Measurements from ENCODE around the gene AASDH. TPM values are rescaled to one million over a fixed set of nuclear protein-coding genes. Genes with fewer than 3 reads are reported as not detected.

AASDH gene
- total RNA-seq, 1 donor: 16.6 TPM

DNA sequence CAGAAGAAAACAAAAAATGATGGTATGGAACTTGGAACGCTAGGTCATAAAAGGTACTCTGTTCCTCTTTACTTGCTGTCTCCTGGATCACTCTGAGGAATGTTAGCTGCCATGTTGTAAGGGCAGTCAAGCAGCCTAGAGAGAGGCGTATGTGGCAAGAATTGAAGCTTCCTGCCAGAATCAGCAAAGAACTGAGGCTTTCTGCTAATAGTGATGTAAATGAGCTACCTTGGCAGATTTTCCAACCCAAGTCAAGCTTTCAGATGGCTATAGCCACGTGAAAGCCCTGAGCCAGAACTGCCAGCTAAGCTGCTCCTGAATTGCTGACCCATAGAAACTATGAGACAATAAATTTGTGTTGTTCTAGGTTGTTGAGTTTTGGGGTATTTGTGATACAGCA, 38.7 kb downstream of the AASDH start:
- no peak for DNase-seq (ENCODE audit: insufficient read length, low spot score, missing footprints)
- no peak overlapping the region for H3K4me2 ChIP-seq (ENCODE audit: insufficient read depth, low read length)
- H2AFZ ChIP-seq (ENCODE audit: low read length): no peak overlapping the region
- H3K9me3 ChIP-seq (ENCODE audit: low read depth, low read length): no peaks in the 10 kb centered on the region
- no peaks in the 10 kb centered on the region for H3K4me1 ChIP-seq (ENCODE audit: insufficient read depth, low read length)
- TF ChIP-seq, protein P1, sequence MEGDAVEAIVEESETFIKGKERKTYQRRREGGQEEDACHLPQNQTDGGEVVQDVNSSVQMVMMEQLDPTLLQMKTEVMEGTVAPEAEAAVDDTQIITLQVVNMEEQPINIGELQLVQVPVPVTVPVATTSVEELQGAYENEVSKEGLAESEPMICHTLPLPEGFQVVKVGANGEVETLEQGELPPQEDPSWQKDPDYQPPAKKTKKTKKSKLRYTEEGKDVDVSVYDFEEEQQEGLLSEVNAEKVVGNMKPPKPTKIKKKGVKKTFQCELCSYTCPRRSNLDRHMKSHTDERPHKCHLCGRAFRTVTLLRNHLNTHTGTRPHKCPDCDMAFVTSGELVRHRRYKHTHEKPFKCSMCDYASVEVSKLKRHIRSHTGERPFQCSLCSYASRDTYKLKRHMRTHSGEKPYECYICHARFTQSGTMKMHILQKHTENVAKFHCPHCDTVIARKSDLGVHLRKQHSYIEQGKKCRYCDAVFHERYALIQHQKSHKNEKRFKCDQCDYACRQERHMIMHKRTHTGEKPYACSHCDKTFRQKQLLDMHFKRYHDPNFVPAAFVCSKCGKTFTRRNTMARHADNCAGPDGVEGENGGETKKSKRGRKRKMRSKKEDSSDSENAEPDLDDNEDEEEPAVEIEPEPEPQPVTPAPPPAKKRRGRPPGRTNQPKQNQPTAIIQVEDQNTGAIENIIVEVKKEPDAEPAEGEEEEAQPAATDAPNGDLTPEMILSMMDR (IDR thresholded peaks at IDR 0.05; ENCODE audit: extremely low read depth, low read depth, low read length): no peak
- H3K36me3 ChIP-seq (ENCODE audit: insufficient read depth, low read length): peaks cover 5% of the 10 kb centered on the region
- H3K27me3 ChIP-seq (ENCODE audit: insufficient read depth, low read length): no peaks in the 10 kb centered on the region
- H3K4me3 ChIP-seq (ENCODE audit: insufficient read depth, low read length): no peak overlapping the region
- H4K20me1 ChIP-seq (ENCODE audit: insufficient read depth, low read length): no peaks in the 10 kb centered on the region
- no peak overlapping the region for H3K27ac ChIP-seq (ENCODE audit: low read depth, low read length)
- no peaks in the 10 kb centered on the region for H3K79me2 ChIP-seq (ENCODE audit: insufficient read depth, low read length)

- TF ChIP-seq, protein P1 (IDR thresholded peaks at IDR 0.05; ENCODE audit: extremely low read depth, low read depth, low read length): no peak
- Histone ChIP-seq H3K27ac (ENCODE audit: low read depth, low read length) (no peak overlapping the region), H3K4me2 (ENCODE audit: insufficient read depth, low read length) (no peak overlapping the region), H3K4me3 (ENCODE audit: insufficient read depth, low read length) (no peak overlapping the region), H4K20me1 (ENCODE audit: insufficient read depth, low read length) (no peaks in the 10 kb centered on the region), H2AFZ (ENCODE audit: low read length) (no peak overlapping the region), H3K4me1 (ENCODE audit: insufficient read depth, low read length) (no peaks in the 10 kb centered on the region), H3K9me3 (ENCODE audit: low read depth, low read length) (no peaks in the 10 kb centered on the region), H3K79me2 (ENCODE audit: insufficient read depth, low read length) (no peaks in the 10 kb centered on the region), H3K36me3 (ENCODE audit: insufficient read depth, low read length) (peaks cover 5% of the 10 kb centered on the region), H3K27me3 (ENCODE audit: insufficient read depth, low read length) (no peaks in the 10 kb centered on the region)
- DNase-seq (ENCODE audit: insufficient read length, low spot score, missing footprints): no peak
Observed at GRCh38 chr4:56345458-56345857, 41.8 kb downstream of the AASDH start.

- H3K36me3 ChIP-seq (ENCODE audit: insufficient read depth, low read length): no peaks in the 10 kb centered on the region
- no peak overlapping the region for H3K27ac ChIP-seq (ENCODE audit: low read depth, low read length)
- no peak overlapping the region for H2AFZ ChIP-seq (ENCODE audit: low read length)
- H3K9me3 ChIP-seq (ENCODE audit: low read depth, low read length): no peaks in the 10 kb centered on the region
- no peaks in the 10 kb centered on the region for H3K4me1 ChIP-seq (ENCODE audit: insufficient read depth, low read length)
- no peaks in the 10 kb centered on the region for H3K79me2 ChIP-seq (ENCODE audit: insufficient read depth, low read length)
- H4K20me1 ChIP-seq (ENCODE audit: insufficient read depth, low read length): no peaks in the 10 kb centered on the region
- no peak overlapping the region for H3K4me3 ChIP-seq (ENCODE audit: insufficient read depth, low read length)
- H3K4me2 ChIP-seq (ENCODE audit: insufficient read depth, low read length): no peak overlapping the region
- H3K27me3 ChIP-seq (ENCODE audit: insufficient read depth, low read length): no peaks in the 10 kb centered on the region
- TF ChIP-seq, protein P1 (IDR thresholded peaks at IDR 0.05; ENCODE audit: extremely low read depth, low read depth, low read length): no peak
- DNase-seq (ENCODE audit: insufficient read length, low spot score, missing footprints): no peak
Observed at GRCh38 chr4:56342746-56343145, 44.5 kb downstream of the AASDH start.

DNA sequence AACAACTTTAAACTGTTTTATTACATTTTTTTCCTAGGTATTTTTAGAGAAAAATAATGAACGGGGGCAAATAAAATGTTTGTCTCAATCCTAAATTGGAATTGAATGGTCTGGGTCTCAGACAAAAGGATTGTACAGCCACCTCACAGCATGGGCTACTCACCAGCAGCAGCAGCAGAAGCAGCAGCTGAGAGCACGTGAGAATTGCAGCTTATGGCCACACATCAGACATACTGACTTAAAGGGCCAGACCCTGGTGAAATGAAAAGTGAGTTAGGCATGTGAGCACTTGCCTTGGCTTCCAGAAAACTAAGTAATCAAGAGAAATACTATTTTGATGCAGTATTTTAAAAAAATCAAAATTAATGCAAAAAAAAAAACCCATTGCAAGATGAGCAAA, 56.6 kb downstream of the AASDH start:
- DNase-seq (ENCODE audit: insufficient read length, low spot score, missing footprints): no peak
- no peaks in the 10 kb centered on the region for H3K9me3 ChIP-seq (ENCODE audit: low read depth, low read length)
- H3K36me3 ChIP-seq (ENCODE audit: insufficient read depth, low read length): no peaks in the 10 kb centered on the region
- no peak overlapping the region for H3K4me3 ChIP-seq (ENCODE audit: insufficient read depth, low read length)
- H3K4me1 ChIP-seq (ENCODE audit: insufficient read depth, low read length): no peaks in the 10 kb centered on the region
- H3K27me3 ChIP-seq (ENCODE audit: insufficient read depth, low read length): no peaks in the 10 kb centered on the region
- no peak overlapping the region for H3K27ac ChIP-seq (ENCODE audit: low read depth, low read length)
- no peaks in the 10 kb centered on the region for H3K79me2 ChIP-seq (ENCODE audit: insufficient read depth, low read length)
- H3K4me2 ChIP-seq (ENCODE audit: insufficient read depth, low read length): no peak overlapping the region
- H2AFZ ChIP-seq (ENCODE audit: low read length): no peak overlapping the region
- TF ChIP-seq, protein P1 (IDR thresholded peaks at IDR 0.05; ENCODE audit: extremely low read depth, low read depth, low read length): no peak
- no peaks in the 10 kb centered on the region for H4K20me1 ChIP-seq (ENCODE audit: insufficient read depth, low read length)
